SU-DHL-6 (cell line): ENCODE data around the gene SNX12.

Experiments
- EZH2phosphoT487 ChIP-seq: fragments of 200-600 bp; sonication (generic), shearing (Covaris generic); conservative IDR thresholded peaks from 2 replicates; pipeline ENCODE4 v1.6.1; 2018; ENCODE audit warnings: mild to moderate bottlenecking, antibody characterized with exemption, low read length, moderate library complexity, mixed read lengths
- TF ChIP-seq, protein P1 (sequence below): fragments of 200-600 bp; sonication (generic); IDR thresholded peaks from one replicate; pipeline ENCODE4 v1.5.1; 2017; ENCODE audit warnings: antibody characterized with exemption, mild to moderate bottlenecking, low read length, moderate library complexity; ENCODE audit not compliant: insufficient read depth, poor library complexity, severe bottlenecking

DNA sequence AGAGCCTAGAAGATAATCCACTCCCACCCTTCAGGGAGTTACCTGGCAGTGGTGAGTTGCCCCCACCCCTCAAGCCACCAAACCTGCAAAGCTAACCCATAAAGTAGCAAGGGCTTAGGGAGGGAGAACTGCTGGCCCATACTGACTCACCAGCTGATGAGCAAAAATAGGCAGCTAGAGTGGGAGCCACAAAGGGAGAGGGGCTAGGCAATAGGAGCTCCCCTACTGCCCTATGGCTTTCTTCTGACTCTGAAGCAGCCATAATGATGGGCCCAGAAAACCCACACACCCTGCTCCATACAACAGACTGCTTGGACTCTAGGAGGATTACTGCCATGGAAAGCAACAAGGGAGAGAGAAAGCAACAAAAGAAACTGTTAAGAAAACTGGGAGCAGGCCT lies 8.0 kb downstream of the SNX12 start:
- TF ChIP-seq, protein P1, sequence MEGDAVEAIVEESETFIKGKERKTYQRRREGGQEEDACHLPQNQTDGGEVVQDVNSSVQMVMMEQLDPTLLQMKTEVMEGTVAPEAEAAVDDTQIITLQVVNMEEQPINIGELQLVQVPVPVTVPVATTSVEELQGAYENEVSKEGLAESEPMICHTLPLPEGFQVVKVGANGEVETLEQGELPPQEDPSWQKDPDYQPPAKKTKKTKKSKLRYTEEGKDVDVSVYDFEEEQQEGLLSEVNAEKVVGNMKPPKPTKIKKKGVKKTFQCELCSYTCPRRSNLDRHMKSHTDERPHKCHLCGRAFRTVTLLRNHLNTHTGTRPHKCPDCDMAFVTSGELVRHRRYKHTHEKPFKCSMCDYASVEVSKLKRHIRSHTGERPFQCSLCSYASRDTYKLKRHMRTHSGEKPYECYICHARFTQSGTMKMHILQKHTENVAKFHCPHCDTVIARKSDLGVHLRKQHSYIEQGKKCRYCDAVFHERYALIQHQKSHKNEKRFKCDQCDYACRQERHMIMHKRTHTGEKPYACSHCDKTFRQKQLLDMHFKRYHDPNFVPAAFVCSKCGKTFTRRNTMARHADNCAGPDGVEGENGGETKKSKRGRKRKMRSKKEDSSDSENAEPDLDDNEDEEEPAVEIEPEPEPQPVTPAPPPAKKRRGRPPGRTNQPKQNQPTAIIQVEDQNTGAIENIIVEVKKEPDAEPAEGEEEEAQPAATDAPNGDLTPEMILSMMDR = no peak
- TF ChIP-seq EZH2phosphoT487 = no peak
